Activated CD8-positive, alpha-beta memory T cell treated with anti-CD3 and anti-CD28 coated beads, Interleukin-2, amount 50 U/mL, for 4 hours (primary cell): ENCODE data around the gene KCNMB2.

Source experiments
- DNase-seq: peaks from one replicate; pipeline ENCODE4 v3.0.0-alpha.2; 2020

Gene KCNMB2

DNA sequence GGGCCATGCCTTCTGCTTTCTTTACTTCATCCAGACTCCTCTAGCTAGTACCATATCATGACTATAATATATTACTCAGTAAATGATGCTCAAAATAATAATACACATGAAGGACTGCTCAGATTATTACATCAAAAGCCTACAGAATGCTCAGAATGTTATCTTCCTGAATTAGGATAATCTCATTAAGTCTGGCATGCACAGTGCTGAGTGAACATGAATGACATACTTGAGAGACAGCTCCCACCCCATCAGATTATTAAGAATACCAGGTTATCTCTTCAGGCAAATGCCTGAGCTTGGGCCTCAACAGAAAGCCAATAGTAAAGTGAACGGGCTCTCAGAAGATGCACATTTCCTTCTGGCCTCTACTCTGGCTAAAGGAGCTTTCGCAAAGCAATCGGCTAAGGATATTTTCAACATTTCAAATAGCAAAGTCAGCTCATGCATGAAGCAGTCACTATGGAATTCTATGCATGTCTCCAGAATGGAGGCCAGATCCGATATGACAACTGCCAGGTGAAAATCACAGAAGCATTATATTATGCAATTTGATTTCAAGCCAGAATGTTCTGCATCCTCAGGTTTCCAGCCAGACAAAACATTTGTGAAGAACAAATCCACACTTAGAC, 122.6 kb downstream of the KCNMB2 start:
- DNase-seq = no peak

DNA sequence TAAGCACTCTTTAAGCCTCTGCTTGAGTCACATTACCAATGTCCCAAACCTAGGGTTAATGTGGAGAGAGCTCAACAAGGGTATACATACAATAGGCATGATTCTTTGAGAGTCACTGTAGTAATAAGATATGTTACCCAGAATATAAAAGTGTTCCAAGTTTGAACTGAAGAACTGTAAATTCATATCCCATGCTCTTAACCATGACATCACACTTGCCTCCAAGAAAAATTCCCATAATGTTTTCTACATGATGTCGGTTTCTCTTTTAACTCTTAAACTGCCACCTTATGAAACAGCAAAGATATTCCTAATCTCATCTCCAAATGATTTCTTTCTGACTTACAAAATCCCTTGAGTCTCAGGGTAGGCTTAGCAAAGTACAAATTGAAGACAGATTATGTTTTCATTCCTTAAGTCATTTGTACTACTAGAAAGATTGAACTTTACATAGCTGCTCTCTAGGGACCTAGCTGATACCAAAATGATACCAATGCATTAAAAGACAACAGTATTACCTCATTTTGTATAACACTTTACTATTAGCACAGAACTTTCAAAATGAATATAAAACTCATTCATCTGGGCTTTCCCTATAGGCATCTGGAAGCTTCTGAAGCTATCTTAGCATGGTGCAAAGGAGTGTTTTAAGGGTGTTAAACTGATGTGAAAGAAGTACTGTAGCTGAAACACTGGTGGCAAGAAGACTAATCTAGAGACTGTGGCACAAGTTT, 127.1 kb downstream of the KCNMB2 start:
- DNase-seq = no peak

DNA sequence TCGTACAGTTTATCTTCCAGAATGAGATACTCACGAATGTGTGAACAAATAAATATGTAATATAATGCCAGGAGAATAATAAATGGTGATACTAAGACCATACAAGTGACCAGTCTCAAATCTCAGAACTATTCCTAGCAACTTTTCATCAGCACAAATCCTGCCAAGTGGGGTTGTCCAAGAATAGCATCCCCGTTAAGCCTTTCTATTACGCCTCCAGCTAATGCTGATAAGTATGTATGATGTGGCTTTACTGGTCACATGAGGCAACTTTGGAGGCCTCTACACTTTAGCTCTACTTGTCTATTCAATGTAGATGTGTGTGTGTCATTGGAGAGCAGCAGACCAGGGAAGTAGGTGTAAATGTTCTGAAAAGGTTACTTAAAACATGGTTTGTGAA, 129.5 kb downstream of the KCNMB2 start:
- no peak for DNase-seq

DNA sequence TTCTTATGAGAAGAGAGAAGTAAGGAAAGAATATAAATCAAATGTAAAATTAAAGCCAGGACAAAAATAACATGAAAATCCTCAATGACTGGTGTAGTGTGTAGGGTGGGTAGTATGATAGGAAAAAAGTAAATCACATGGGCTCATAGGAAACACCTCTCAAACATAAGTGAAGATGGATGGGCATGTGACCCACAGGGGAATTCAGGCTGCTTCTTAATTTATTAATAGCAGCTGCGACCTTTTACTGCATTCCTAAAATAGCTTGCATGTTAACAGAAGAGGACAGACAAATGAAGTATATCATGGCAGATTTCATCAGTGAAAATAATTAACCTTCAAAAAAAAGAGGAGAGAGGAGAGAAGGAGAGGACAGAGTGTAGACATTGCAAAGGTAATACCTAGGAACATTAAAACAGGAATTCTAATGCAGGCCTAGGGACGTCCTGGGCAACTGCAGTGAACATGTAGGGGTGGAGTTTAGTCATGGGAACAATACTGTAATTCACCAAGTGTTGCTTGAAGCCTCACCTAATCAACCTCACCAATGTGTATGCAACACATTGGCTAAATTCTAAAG, 132.9 kb downstream of the KCNMB2 start:
- no peak for DNase-seq

DNA sequence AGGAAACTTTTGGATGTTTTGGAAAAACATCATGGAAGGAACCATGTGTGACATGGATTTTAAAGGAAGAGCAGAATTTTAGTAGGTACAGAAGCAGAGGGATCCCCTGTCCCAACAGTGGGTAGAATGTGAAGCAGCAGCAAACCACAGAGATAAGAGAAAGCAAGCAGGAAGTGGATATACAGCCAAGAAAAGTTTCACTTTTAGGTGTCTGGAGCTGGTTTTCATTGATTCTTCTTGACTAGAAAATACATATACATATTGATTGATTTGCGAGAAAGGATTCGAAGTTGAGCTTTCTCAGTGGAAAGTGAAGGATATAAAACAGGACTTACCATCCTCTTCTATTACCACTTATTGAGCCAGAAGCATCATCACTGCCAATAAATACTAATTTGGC, 133.5 kb downstream of the KCNMB2 start:
- no peak for DNase-seq

DNA sequence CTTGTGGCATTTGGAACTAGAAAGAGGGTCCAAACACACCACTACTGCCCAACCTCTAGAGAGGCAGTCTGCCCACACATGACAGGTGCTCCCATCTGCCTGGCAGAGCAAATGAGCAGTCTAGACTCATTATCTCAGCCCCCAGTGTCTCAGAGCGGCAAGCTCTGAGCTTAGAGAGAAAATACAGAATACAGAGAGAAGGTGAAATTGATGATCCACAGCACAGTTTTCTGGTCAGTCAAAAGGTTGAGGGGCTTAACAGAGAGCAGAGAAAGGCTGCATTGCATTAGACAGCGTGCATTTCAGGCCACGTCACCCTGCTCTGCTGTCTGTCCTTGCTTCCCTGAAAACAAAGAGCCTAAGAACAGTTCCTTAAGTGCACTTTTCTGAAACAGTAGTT, 135.1 kb downstream of the KCNMB2 start:
- DNase-seq = no peak

DNA sequence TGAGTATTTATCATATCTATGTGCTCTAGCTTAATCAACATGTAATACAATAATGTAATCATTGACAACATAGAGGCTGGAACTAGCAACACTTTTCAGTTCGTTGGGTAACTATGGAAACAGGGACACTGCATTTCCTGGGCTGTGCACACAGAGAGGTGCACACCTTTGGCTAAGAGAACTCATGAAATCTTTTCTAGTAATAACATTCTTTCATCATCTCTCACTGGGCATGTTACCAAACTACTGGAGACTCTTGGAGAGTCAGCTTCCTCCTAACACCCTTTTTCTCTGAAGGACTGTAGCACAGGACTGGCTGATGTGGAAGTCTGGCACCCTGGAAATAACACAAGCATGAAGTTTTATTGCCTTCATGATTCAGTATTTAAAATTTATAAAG, 135.6 kb downstream of the KCNMB2 start:
- no peak for DNase-seq

DNA sequence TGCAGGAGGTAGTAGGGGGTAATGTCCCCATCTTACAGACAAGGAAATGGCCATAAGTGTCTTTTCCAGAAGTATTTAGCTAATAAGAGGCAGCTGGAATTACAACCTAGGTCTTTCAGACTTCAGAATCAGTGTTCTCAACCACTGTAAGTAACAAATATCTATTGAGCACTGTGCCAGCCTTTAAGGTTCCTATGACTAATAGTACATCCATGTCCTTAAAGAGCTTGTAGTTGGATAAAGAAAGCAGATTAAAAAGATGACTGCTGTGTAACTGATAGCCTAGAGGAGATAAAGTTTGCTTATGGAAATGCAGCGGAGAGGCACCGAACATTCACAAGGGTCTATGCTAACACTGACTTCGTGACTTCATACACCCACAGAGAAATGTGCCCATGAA, 136.0 kb downstream of the KCNMB2 start:
- DNase-seq = no peak

DNA sequence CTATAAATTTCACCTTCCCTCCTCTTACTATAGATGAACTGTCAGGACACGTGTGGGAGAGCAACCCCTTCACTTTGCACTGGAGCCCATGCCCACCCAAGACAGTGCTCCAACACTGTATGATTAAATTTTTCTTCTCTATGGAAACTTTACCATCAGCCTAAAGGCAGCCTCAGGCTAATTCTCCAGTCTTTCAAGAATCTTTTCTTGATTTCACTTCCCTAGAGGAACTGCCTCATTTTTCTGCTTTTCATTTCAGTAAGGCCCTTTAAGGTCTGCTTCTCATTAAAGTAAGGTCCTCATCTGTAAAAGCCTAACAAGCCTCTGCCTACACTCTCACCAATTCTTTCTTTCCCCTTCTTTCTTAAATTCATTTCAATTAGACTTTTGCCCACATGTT, 137.3 kb downstream of the KCNMB2 start:
- DNase-seq = no peak

DNA sequence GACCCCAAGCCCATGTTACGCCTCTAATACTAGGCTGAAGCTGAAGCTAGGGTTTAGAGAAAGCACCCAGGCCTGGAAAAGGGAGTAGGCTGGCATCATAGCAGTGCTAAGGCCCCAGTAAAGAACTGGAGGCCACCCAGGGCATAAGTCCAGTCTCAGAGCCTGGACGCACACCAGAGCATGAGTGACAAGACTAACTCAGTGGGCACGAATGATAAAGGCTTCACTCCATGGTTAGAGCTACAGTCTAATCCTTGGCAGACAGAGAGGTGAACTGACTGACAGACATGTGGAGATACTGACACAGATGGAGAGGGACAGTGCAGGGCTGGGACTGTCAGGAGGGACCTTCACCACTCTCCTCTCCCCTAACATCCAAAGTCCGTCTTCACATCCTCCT, 139.8 kb downstream of the KCNMB2 start:
- no peak for DNase-seq

DNA sequence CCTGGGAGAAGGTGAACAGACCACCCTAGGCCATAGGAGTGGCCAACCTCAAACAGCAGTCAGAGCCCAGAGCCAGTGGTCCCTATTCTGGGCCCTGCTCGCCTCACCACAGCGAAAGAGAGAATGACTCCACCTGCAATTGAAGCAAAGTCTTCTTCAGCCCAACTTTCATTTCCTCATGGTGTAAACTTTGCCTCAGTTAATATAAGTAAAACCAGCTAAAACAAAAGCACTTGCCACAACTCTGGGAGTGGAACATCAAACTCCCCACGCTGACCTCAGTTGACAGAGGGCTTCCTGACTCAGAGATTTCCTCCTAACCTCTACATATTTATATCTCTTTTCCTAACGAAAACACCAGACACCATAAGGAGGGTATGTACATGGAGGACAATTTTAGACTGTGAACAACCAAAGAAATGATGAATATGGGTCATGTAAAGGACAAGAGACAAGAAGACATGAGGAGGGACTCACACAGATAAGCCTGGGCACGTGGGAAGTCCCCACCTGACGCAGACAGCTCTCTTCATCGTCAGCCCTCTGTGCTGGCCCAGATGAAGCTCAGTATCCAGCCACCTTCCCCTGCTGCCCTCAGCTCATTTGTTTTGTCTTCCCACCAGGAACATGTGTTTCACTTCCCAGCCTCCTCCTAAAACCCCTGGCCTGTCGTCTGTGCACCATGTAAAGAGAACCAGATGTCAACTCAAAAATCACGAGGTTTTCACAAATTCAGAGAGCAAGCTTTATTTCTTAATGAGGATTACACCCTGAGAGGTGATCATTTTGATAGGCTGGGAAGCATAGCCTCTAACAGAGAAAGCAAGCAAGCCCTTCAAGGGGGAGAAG, 140.9 kb downstream of the KCNMB2 start:
- DNase-seq = no peak

DNA sequence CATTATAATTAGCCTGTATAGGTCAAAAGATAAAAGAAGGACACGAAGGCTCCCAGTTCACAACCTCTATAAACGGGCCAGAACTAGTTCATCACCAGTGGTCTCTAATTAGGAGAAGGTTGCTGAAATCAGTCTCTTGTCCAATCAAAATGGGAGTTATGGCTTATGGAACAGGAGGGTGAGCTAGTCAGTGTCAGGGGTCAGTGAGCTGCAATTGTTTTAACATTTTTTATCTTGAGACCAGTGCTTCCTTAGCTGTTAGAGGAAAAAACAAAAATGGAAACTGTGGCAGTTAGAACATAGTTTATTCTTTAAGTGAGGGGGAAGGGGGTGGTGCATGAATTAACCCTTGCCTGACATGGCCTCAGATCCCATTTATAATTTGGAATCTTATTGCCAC, 141.7 kb downstream of the KCNMB2 start:
- DNase-seq = no peak

DNA sequence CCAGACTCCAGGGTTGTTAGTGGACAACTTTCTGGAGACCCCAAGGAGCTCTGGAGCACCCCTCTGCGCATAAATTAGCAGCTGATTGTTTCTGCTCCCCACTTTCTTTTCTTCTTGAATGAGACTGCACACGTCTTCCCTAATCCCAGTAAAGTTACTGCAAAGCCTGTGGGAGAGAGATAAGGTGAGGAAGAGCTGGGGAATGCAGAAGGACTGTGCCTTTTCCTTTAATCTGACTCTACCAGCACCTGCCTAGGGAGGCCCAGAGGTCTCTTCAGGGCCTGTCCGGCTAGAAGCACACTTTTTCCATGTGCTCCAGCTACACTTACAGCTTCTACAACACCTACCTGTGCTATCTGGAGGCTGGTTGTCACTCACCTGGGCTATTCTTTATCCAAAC, 143.8 kb downstream of the KCNMB2 start:
- no peak for DNase-seq

DNA sequence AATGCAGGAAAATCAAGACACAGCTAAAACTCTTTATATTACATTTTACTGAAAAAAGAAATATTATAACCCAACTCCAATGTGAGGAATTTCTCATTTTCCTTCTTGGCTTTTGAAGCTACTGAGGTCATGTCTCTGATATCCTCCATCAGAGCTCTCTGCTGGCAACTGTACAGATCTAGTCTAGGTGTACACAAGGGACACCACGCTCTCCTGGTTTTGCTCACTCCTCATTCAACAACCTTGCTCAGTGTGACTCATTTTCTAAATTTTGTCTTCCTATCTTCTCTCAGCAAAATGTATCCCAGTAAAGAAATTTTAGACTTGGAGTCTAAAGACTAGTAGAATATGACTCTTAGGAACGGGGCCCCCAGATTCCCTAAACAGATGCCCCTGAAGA, 144.3 kb downstream of the KCNMB2 start:
- DNase-seq = no peak

DNA sequence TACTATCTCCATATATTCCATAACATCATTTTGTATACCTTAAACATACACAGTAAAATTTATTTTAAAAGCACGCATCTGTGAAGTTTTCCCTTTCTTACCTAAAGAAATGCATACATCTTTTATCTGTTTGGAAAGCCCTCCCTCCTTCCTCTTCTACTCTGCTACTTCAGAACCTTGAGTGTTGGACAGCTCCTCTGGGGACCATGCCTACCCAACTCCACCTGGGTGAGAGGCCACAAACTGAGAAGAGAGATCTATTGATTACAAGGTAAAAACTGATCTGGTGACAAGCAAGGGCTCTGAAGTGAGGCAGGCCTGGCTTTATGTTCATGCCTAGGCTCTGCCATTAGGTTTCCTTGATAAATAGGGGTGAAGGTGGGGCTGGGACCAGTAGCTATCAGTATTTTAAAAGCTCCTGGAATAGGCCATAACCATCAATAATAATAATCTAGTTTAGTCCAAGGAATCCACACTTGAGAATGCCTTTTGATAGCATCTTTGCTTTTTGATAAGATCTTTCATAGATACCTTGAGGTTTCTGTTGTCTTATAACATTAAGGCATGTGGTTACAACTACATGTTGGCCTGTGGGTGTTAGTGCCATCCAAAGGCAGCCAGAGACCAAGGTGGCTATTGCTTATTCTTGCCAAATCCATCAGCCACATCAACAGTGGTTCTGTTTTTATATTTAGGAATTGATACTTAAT, 148.8 kb downstream of the KCNMB2 start:
- DNase-seq = no peak

DNA sequence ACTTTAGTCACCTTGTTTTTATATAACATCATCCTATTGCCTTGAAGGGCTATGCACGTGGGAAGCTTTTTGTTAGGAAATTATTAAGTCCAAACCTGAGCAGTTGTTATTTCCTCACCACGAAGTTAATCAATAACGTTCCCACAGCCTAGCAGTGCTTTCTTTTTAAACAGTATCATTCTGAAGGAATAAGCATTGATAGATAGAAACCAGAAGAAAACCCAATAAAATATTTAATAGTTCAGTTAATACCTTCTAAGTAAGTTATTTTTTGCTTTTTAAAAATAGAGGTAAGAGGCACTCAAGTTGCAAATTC, 149.3 kb downstream of the KCNMB2 start:
- no peak for DNase-seq

DNA sequence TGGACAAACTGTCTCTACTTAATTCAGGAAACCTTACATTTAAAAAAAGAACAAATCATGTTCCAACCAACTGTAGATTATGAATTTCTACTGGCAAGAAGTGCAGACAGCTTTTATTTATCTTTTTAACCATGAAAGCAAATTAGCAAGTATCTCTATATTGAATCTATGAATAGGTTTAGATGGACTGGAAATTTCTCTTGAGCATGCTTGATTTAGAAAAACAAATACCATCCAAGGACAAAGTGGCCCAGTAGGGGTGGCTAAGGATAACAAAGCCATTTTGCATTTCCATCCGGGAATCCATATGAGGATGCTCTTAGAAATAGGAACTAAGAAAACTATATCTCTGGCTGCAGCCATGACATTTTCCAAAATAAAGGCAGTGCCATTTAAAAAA, 150.6 kb downstream of the KCNMB2 start:
- no peak for DNase-seq

DNA sequence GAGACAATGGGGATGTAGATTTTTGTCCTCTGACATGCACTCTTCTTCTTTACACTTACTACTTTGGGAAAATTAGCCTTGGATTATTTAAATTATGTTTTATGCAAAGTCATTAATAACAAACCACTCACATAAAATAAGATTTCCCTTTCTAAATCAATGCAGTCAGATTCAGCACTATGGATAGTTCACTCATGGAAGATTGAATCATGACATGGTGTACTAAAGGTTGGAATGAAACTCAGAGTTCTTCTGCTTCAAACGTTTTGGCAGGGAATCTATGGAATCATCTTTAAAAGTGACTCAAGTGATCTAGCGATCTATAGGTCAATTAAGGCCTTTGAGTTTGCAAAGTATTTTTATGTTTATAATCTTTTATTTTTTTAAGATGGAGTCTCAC, 154.3 kb downstream of the KCNMB2 start:
- no peak for DNase-seq

DNA sequence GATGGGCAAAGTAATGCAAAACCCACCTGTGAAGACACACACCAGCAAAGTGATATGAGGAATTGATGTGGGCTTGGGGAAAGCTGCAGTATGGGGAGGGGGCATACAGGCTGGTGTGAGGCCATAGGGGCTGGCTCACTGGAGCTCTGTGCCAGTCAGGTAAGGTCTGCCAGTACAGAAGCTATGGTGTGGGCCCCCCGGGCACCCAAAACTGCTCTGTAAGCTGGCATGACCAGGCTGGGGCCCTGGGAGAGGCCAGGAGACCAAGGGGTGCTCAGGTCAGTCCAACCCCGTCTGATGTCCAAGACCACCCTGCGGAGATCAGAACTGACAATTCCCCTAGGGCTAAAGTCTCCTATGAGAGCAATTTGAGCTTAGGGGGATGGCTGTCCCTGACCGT, 163.1 kb downstream of the KCNMB2 start:
- DNase-seq = no peak

DNA sequence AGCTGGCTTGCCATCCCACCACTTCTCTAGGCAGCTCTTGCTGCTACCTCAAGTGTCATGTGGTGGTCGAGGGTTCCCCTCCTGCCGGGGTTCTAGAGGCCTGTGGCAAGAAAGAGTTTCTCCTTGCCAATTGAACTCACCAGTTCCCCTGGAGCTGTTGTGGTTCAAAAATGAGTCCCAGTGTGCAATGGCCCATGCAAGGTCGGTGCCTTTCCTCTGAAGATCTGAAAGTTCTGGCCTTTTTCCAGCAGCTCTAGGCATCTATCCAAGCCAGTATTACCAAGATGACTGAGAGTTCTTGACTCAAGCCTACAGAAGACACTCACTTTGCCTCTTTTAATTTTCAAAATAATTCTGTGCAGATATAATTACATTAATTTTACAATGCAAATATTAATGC, 163.6 kb downstream of the KCNMB2 start:
- no peak for DNase-seq

DNA sequence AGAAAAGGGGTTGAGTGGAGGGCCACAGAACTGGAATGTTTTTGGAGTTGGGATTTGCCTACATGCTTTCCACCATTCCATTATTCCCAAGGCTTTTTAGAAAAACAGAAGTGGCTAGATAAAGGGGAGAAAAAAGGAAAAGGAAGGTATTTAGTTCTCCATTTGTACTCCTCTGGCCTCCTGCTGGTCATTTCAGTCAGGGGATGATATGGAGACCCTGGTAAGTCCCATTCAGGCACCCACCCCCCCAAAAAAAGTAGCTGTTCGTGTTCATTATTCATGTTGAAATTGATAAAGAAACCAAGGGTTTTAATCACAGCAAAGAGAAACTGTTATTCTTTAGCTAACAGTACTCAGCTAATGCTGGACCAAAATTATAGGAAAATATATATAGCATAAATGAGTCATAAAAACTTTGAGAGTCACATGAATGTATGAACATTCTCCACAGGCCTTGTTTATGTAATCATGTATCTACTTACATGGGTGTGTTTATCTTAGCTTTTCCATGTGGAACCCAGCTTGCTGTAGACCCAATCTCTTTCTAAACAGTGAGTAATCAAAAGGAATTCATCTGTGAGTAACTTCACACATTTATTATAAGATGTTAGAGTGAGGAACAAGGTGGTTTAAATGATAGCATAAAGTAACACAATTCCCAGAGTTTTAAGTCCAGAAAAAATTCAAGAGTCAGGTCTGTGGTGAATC, 167.2 kb downstream of the KCNMB2 start:
- DNase-seq = no peak

DNA sequence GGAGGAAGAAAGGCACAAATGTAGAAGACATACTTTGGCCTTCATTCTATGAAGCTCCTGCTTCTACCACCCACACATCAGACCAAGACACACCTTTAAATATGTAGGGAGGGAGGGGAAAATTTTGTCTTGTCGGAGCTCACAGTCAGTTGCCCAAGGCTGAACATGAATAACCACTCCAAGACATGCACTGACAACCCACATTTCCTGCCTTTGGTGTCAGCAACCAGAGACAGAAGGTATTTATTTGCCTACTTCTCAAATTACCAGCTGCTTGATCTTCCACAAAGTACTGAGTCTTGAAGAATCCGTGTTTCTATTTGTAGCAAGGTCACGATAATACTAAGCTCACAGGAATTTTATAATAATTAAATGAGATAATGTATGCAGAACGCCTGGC, 169.7 kb downstream of the KCNMB2 start:
- DNase-seq = no peak

DNA sequence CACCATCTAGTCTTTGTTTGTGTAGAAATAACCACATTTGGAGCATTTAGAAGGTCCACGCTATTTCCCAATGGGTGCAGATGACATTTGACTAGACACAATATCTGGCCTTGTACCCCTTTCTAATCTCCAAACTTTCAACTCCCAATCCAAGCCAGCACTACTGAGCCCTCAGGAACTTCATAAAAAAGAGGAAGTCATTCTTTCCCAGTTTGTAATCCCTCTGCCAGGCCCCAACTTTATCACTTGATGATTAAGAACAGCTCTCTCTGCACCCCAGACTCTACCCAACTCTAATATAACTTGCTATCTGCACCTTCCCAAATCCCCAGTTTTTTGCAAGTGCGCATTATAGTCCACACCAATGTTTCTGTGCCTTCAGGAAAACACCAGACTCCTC, 170.2 kb downstream of the KCNMB2 start:
- no peak for DNase-seq
